SK-N-MC (cell line): ENCODE results near the gene MIOS.

Source experiments
- DNase-seq: peaks from one replicate; pipeline ENCODE4 v3.0.0-alpha.2; 2011; ENCODE audit warnings: low read depth, low spot score
- H3K27ac ChIP-seq: fragments of 200-600 bp; sonication (generic); 2 replicates; pipeline ENCODE4 v1.5.1; 2016; ENCODE audit warnings: mixed run types
- H3K36me3 ChIP-seq: fragments of 200-600 bp; sonication (generic); 2 replicates; pipeline ENCODE4 v1.6.1; 2017; ENCODE audit warnings: antibody characterized with exemption, low read length, mixed read lengths; ENCODE audit not compliant: insufficient read depth
- H3K4me3 ChIP-seq: fragments of 200-600 bp; sonication (generic); 2 replicates; pipeline ENCODE4 v1.5.1; 2016
- H3K9ac ChIP-seq: fragments of 200-600 bp; sonication (generic); 2 replicates; pipeline ENCODE4 v1.8.0; 2017; ENCODE audit warnings: mixed run types, mixed read lengths; ENCODE audit not compliant: insufficient read length
- H3K9me3 ChIP-seq: fragments of 200-600 bp; sonication (generic); 2 replicates; pipeline ENCODE4 v1.6.1; 2017; ENCODE audit warnings: low read depth, mild to moderate bottlenecking, antibody characterized with exemption, low read length, moderate library complexity, mixed read lengths
- EZH2 ChIP-seq: fragments of 200-600 bp; sonication (generic); IDR thresholded peaks from one replicate; pipeline ENCODE4 v1.6.1; 2017; ENCODE audit warnings: antibody characterized with exemption
- FOXP2 ChIP-seq: optimal IDR thresholded peaks from 2 replicates; pipeline ENCODE3; 2011; ENCODE audit warnings: mild to moderate bottlenecking, moderate library complexity; ENCODE audit not compliant: insufficient read depth; ENCODE audit errors: extremely low read length, control extremely low read depth
- POLR2AphosphoS5 ChIP-seq: IDR thresholded peaks from 2 replicates; pipeline ENCODE4 v1.6.1; 2012; ENCODE audit warnings: mild to moderate bottlenecking, low read depth, low read length, borderline replicate concordance

MIOS gene

GRCh38 chr7:7640221-7641128 lies 73.8 kb downstream of the MIOS start, which contains the start of gene UMAD1:
UMAD1 (plus strand) TSS chr7:7640752; CDS start chr7:7673372, 32,620 bp downstream.
- TF ChIP-seq POLR2AphosphoS5, result peak; percentile 85
- no peak for TF ChIP-seq FOXP2

GRCh38 chr7:7641129-7641663 lies 74.5 kb downstream of the MIOS start:
- H3K9ac ChIP-seq, result peak overlapping the region; percentile 85
- H3K36me3 ChIP-seq, result peaks cover 4% of the 10 kb centered on the region
- TF ChIP-seq EZH2, result no peak
- no peak for TF ChIP-seq POLR2AphosphoS5
- TF ChIP-seq FOXP2, result no peak
- H3K27ac ChIP-seq, result no peak overlapping the region
- H3K9me3 ChIP-seq, result no peaks in the 10 kb centered on the region
- H3K4me3 ChIP-seq, result peak overlapping the region; percentile 88
- no peak for DNase-seq

More at GRCh38 chr7:7640221-7641128, 73.8 kb downstream of the MIOS start, which contains the start of gene UMAD1:
- Histone ChIP-seq H3K9ac (peak within 1 kb of the TSS; percentile 87), H3K36me3 (peaks cover 4% of the 10 kb centered on the region), H3K4me3 (peak within 1 kb of the TSS; percentile 88), H3K27ac (peak within 1 kb of the TSS; percentile 43; the same call in 1 of the 2 replicates), H3K9me3 (no peaks in the 10 kb centered on the region)
- peak; percentile 94 for DNase-seq

GRCh38 chr7:7642081-7642480 lies 75.4 kb downstream of the MIOS start:
- Histone ChIP-seq H3K9me3 (no peaks in the 10 kb centered on the region), H3K4me3 (peak overlapping the region; percentile 88), H3K36me3 (peaks cover 4% of the 10 kb centered on the region), H3K9ac (no peak overlapping the region), H3K27ac (no peak overlapping the region)
- no peak for TF ChIP-seq FOXP2
- no peak for TF ChIP-seq EZH2
- TF ChIP-seq POLR2AphosphoS5, result no peak
- no peak for DNase-seq

- Histone ChIP-seq H3K27ac (no peak overlapping the region), H3K9me3 (no peaks in the 10 kb centered on the region), H3K9ac (no peak overlapping the region), H3K4me3 (no peak overlapping the region), H3K36me3 (no peaks in the 10 kb centered on the region)
- DNase-seq, result no peak
- TF ChIP-seq EZH2 (no peak), FOXP2 (no peak), POLR2AphosphoS5 (no peak)
Observed at GRCh38 chr7:7647495-7648036, 80.9 kb downstream of the MIOS start.

- no peak for DNase-seq
- H3K9ac ChIP-seq, result no peak overlapping the region
- H3K36me3 ChIP-seq, result no peaks in the 10 kb centered on the region
- no peaks in the 10 kb centered on the region for H3K9me3 ChIP-seq
- TF ChIP-seq POLR2AphosphoS5 (no peak), EZH2 (no peak), FOXP2 (no peak)
- H3K4me3 ChIP-seq, result no peak overlapping the region
- H3K27ac ChIP-seq, result no peak overlapping the region
Observed at GRCh38 chr7:7650682-7651206, 84.1 kb downstream of the MIOS start.

- Histone ChIP-seq H3K9ac (no peak overlapping the region), H3K27ac (no peak overlapping the region), H3K4me3 (no peak overlapping the region), H3K9me3 (no peaks in the 10 kb centered on the region), H3K36me3 (no peaks in the 10 kb centered on the region)
- DNase-seq, result no peak
- TF ChIP-seq POLR2AphosphoS5, result no peak
- TF ChIP-seq EZH2, result no peak
- no peak for TF ChIP-seq FOXP2
Observed at GRCh38 chr7:7651479-7651878, 84.8 kb downstream of the MIOS start.

- H3K36me3 ChIP-seq, result no peaks in the 10 kb centered on the region
- TF ChIP-seq FOXP2, result no peak
- no peak for TF ChIP-seq EZH2
- no peak for TF ChIP-seq POLR2AphosphoS5
- H3K9me3 ChIP-seq, result no peaks in the 10 kb centered on the region
- H3K27ac ChIP-seq, result no peak overlapping the region
- DNase-seq, result no peak
- H3K4me3 ChIP-seq, result no peak overlapping the region
- no peak overlapping the region for H3K9ac ChIP-seq
Observed at GRCh38 chr7:7652798-7653540, 86.3 kb downstream of the MIOS start.

- no peak for DNase-seq
- no peak overlapping the region for H3K9ac ChIP-seq
- H3K36me3 ChIP-seq, result no peaks in the 10 kb centered on the region
- H3K27ac ChIP-seq, result no peak overlapping the region
- H3K4me3 ChIP-seq, result no peak overlapping the region
- TF ChIP-seq EZH2 (no peak), FOXP2 (no peak), POLR2AphosphoS5 (no peak)
- H3K9me3 ChIP-seq, result no peaks in the 10 kb centered on the region
Observed at GRCh38 chr7:7653593-7654187, 87.0 kb downstream of the MIOS start.
